ENCODE results near the gene BIRC3. TPM values are rescaled to one million over a fixed set of nuclear protein-coding genes. Genes with fewer than 3 reads are reported as not detected.

The BIRC3 gene
- total RNA-seq (0.98 TPM), polyA plus RNA-seq (ENCODE audit: insufficient read depth in 1 of 8, insufficient read length in 8 of 8, low replicate concordance in 1 of 8) (1 to 10 TPM in 2 of 8 donors, under 1 TPM in 6; 0.45 to 1.4 (median 0.91) TPM)
- long read RNA-seq, donor 1, result 0 reads
- long read RNA-seq, donor 2, result 0 reads
- long read RNA-seq, donor 3, result 0 reads
- long read RNA-seq, donor 4, result 0 reads
- long read RNA-seq, donor 5, result 0 reads
- long read RNA-seq, donor 6, result 0 reads
- long read RNA-seq, donor 7, result 0 reads
- long read RNA-seq, donor 8, result 0 reads
- long read RNA-seq, donor 9, result 0 reads
- long read RNA-seq, donor 10, result 0 reads
- long read RNA-seq, donor 11, result 0 reads

DNA sequence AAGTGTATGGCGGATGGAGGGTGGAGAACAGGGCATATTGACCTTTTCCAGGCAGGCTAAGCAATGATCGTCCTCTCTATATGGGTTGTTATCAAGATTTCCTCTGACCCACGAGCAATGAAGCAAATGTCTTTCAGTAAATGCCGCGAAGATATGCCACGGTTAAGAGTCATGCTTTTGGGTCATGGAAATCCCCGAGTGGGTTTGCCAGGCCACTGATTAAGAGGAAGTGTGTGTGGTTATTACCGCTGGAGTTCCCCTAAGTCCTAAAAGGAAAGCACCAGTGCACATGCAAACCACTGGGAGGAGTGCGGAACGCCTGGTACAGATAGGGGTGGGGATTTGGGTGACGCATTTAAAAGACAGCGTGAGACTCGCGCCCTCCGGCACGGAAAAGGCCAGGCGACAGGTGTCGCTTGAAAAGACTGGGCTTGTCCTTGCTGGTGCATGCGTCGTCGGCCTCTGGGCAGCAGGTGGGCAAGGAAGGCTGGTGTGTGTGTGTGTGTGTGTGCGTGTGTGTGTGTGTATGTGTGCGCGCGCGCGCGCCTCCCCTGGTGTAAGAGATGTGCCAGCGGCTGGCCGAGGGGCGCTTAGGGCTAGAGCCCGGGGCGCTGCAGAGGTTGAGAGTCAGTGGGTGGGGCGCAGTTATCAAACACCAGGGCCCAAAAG is at the start of gene BIRC3:
BIRC3 (plus strand) TSS at position 386 of the 669 bp plus-strand sequence. CDS start 7,026 bp downstream, outside the sequence.
- no peaks in the 10 kb centered on the region for H3K36me3 ChIP-seq (ENCODE audit: control insufficient read depth, insufficient read depth, low read length)
- peak within 1 kb of the TSS; percentile 67 for H3K27ac ChIP-seq (ENCODE audit: low read length)
- H3K27me3 ChIP-seq (ENCODE audit: control insufficient read depth, insufficient read depth, low read length), result no peaks in the 10 kb centered on the region
- H3K4me1 ChIP-seq (ENCODE audit: control insufficient read depth, insufficient read depth, low read length), result peaks cover 9% of the 10 kb centered on the region
- 7% methylated on average over 34 of the region's 34 CpGs for WGBS (ENCODE audit: insufficient coverage)
- peak within 1 kb of the TSS; percentile 50 for H3K4me3 ChIP-seq (ENCODE audit: low read length)
- peak; percentile 86 for DNase-seq
- no peaks in the 10 kb centered on the region for H3K9me3 ChIP-seq (replicated peaks; ENCODE audit: control insufficient read depth, low read depth, low read length)

DNA sequence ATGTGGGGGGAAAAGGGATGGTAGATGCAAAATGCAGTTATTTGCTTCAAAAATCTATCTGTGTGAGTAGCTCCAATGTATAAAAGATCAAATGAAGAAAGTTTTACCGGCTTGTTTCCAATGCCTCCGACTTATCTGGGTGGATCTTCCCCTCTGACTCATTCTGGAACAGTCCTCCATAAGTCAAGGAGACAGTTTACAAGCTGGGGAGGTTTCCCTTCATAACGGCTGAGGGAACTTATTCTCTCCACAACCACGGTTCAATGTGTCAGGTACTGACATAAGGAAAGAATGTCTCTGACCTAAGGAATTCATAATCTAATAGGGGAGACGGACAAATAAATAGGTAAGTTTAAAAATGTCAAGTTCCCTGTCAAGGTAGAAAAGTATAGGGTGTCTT is 49.7 kb upstream of the BIRC3 start:
- Histone ChIP-seq H3K4me3 (ENCODE audit: low read length) (no peak overlapping the region), H3K9me3 (replicated peaks; ENCODE audit: control insufficient read depth, low read depth, low read length) (no peaks in the 10 kb centered on the region), H3K4me1 (ENCODE audit: control insufficient read depth, insufficient read depth, low read length) (peaks cover 10% of the 10 kb centered on the region), H3K27ac (ENCODE audit: low read length) (no peak overlapping the region), H3K36me3 (ENCODE audit: control insufficient read depth, insufficient read depth, low read length) (no peaks in the 10 kb centered on the region), H3K27me3 (ENCODE audit: control insufficient read depth, insufficient read depth, low read length) (peaks cover 5% of the 10 kb centered on the region)
- 50% methylated on average over 1 of the region's 5 CpGs for WGBS (ENCODE audit: insufficient coverage)
- peak; percentile 62 for DNase-seq

DNA sequence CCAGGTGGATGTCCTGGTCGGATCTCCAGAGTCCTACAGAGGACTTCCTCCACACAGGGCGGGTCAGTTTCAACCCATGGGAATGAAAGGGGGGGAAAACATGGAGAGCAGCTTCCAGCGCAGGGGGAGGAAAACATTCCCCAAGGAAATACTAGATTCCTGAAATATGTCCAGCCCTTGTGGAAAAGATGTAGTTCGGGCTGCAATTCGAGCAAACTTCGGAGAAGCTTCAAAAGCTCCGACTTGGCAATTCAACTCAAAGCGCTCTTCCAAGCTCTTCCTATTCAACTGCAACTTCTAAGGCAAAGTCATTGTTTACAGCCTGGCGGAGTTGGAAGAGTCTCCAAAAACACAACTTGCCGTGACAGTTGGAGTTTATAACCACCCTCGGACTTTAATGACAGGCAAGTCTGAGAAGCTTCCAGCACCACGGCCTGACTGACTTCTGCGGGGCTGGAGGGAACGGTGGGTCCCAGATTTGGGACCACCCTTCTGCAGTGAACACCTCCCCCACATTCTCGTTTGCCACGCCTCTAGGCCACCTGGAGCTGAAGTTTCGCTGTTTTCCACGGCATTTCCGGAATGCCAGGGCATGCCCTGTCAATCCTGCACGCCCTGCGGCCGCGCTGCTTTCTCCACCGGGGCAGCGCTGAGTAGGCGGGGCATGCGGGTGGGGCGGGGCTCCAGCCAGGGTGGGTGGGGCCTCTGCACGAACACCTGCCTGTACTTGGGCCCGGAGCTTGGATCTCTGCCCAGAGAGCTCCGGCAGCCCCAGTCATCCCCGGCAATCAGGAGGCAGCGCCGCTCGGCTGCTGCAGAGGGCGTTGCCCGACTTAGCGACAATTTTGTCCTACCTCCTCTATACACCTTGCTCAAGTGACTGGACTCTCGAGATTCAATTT is 49.0 kb upstream of the BIRC3 start:
- Histone ChIP-seq H3K36me3 (ENCODE audit: control insufficient read depth, insufficient read depth, low read length) (no peaks in the 10 kb centered on the region), H3K27me3 (ENCODE audit: control insufficient read depth, insufficient read depth, low read length) (peaks cover 5% of the 10 kb centered on the region), H3K27ac (ENCODE audit: low read length) (peak overlapping the region; percentile 9), H3K4me1 (ENCODE audit: control insufficient read depth, insufficient read depth, low read length) (peaks cover 10% of the 10 kb centered on the region), H3K9me3 (replicated peaks; ENCODE audit: control insufficient read depth, low read depth, low read length) (no peaks in the 10 kb centered on the region), H3K4me3 (ENCODE audit: low read length) (peak overlapping the region; percentile 37)
- DNase-seq, result peak; percentile 86
- WGBS (ENCODE audit: insufficient coverage), result 10% methylated on average over 28 of the region's 39 CpGs

DNA sequence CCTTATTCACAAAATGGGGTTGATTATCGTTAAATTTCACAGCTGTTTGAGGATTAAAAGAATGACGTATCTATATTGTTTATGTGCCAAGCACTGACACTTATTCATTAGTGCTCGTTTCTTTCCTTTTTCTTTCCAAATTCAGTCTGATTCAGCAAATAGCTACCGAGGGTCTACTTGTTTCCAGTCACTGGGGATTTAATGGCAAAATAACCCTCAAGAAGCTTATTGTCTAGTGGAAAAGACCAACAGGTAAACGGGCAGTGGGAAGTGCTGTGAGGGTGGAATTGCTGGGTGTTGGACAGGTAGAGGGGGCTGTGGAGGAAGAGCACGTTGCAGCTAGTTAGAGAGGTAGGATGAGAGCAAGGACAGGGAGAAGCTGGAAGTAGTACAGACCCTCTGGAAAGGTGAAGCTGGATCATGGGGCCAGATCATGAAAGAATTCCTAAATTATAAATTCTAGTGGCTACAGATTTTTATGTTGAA is 48.3 kb upstream of the BIRC3 start:
- no peaks in the 10 kb centered on the region for H3K9me3 ChIP-seq (replicated peaks; ENCODE audit: control insufficient read depth, low read depth, low read length)
- no peaks in the 10 kb centered on the region for H3K36me3 ChIP-seq (ENCODE audit: control insufficient read depth, insufficient read depth, low read length)
- H3K4me3 ChIP-seq (ENCODE audit: low read length), result peak overlapping the region; percentile 37
- DNase-seq, result no peak
- H3K27me3 ChIP-seq (ENCODE audit: control insufficient read depth, insufficient read depth, low read length), result peaks cover 5% of the 10 kb centered on the region
- H3K4me1 ChIP-seq (ENCODE audit: control insufficient read depth, insufficient read depth, low read length), result peaks cover 10% of the 10 kb centered on the region
- 15% methylated on average over 3 of the region's 6 CpGs for WGBS (ENCODE audit: insufficient coverage)
- no peak overlapping the region for H3K27ac ChIP-seq (ENCODE audit: low read length)

DNA sequence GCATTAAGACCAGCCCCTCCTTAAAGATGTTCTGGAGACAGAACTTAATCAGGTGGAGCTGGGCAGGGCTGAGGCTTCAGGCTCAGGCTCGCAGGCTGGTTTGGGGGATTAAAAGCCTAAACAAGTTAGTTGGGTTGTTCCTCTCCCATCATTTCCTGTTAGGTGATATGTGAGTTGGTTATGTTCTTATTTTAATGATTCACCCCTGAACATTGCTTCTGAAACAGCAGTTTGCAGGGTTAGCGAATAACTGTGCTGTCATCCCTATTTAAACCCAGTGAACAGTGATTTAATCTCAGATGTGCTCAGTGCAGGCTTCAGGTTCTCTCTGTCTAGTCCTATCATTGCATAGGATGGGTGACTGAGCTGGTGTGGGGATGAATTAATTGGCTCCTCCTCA is 47.4 kb upstream of the BIRC3 start:
- no peak for DNase-seq
- Histone ChIP-seq H3K27ac (ENCODE audit: low read length) (no peak overlapping the region), H3K27me3 (ENCODE audit: control insufficient read depth, insufficient read depth, low read length) (peaks cover 5% of the 10 kb centered on the region), H3K36me3 (ENCODE audit: control insufficient read depth, insufficient read depth, low read length) (no peaks in the 10 kb centered on the region), H3K4me3 (ENCODE audit: low read length) (no peak overlapping the region), H3K4me1 (ENCODE audit: control insufficient read depth, insufficient read depth, low read length) (peaks cover 10% of the 10 kb centered on the region), H3K9me3 (replicated peaks; ENCODE audit: control insufficient read depth, low read depth, low read length) (no peaks in the 10 kb centered on the region)
- no CpG with 5 or more reads among the region's 2 CpGs for WGBS (ENCODE audit: insufficient coverage)

DNA sequence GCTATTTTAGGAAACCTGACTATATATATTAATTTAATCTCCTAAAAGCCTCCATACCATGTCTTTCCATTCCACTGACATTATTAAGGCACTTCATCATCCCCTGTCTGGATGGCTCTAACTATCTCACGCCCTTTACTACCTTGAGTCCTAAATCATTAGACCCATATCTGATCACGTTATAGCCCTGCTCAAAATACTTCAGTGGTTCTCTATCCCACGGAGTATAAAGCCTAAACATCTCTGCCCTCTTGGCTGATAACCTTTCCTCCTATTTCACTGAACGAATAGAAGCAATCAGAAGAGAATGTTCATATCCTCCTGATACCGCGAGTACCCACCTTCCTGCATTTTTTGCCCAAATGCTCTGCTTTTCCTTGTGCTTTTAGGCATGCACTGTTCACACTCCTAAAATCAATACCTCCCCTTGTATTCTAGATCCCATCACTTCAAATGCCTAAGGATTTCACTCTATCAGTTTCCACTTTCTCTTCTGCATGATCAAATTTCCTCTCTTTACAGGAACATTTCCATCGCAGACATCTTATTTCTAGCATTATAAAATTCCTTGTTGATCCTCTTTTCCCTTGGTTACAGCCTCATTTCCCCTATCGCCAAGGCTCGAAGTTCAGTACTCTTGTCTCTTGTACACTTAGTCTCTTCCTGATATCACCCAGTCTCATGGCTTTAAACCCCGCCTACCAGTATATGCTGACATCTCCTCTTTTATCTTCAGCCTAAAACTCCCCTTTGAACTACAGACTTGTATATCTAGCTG is 45.0 kb upstream of the BIRC3 start:
- no peak overlapping the region for H3K27ac ChIP-seq (ENCODE audit: low read length)
- H3K9me3 ChIP-seq (replicated peaks; ENCODE audit: control insufficient read depth, low read depth, low read length), result no peaks in the 10 kb centered on the region
- peaks cover 14% of the 10 kb centered on the region for H3K4me1 ChIP-seq (ENCODE audit: control insufficient read depth, insufficient read depth, low read length)
- H3K36me3 ChIP-seq (ENCODE audit: control insufficient read depth, insufficient read depth, low read length), result no peaks in the 10 kb centered on the region
- WGBS (ENCODE audit: insufficient coverage), result 75% methylated on average over 10 of the region's 10 CpGs
- H3K4me3 ChIP-seq (ENCODE audit: low read length), result no peak overlapping the region
- H3K27me3 ChIP-seq (ENCODE audit: control insufficient read depth, insufficient read depth, low read length), result peaks cover 5% of the 10 kb centered on the region
- no peak for DNase-seq

DNA sequence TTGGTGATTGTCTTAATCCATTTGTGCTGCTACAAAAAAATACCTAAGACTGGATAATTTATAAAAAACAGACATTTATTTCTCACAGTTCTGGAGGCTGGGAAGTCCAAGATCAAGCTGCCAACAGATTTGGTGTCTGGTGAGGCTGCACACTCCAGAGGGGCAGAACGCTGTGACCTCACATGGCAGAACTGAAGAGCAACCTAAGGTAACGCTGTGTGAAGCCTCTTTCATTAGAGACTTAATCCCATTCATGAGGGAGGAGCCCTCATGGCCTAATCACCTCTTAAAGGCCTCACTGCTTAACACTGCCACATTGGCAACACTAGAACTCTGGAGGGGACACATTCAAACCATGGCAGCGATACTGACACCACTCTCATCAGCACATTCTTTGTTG is 42.7 kb upstream of the BIRC3 start:
- Histone ChIP-seq H3K4me1 (ENCODE audit: control insufficient read depth, insufficient read depth, low read length) (peaks cover 4% of the 10 kb centered on the region), H3K27me3 (ENCODE audit: control insufficient read depth, insufficient read depth, low read length) (peaks cover 2% of the 10 kb centered on the region), H3K27ac (ENCODE audit: low read length) (no peak overlapping the region), H3K4me3 (ENCODE audit: low read length) (no peak overlapping the region), H3K36me3 (ENCODE audit: control insufficient read depth, insufficient read depth, low read length) (no peaks in the 10 kb centered on the region), H3K9me3 (replicated peaks; ENCODE audit: control insufficient read depth, low read depth, low read length) (no peaks in the 10 kb centered on the region)
- no CpG with 5 or more reads among the region's 3 CpGs for WGBS (ENCODE audit: insufficient coverage)
- no peak for DNase-seq

DNA sequence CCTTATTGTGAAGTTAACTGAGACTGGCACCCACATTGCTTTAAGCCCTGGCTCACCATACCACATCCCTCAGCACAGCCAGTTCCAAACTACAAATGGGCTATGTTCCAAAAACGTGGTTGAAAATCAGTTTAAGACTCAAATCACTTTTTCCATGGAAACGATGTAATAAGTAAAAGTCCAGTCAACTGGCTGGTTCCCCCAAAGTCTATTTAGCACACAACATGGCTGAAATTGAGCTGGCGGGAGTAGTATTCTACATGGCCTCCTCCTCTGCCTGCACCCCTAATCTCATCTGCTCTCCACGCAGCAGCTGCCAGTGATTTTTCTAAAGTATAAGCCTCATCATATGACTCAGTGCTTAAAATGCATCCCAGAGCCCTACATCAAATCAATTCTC is 40.9 kb upstream of the BIRC3 start:
- Histone ChIP-seq H3K4me3 (ENCODE audit: low read length) (no peak overlapping the region), H3K4me1 (ENCODE audit: control insufficient read depth, insufficient read depth, low read length) (peaks cover 6% of the 10 kb centered on the region), H3K9me3 (replicated peaks; ENCODE audit: control insufficient read depth, low read depth, low read length) (no peaks in the 10 kb centered on the region), H3K27ac (ENCODE audit: low read length) (no peak overlapping the region), H3K27me3 (ENCODE audit: control insufficient read depth, insufficient read depth, low read length) (peaks cover 2% of the 10 kb centered on the region), H3K36me3 (ENCODE audit: control insufficient read depth, insufficient read depth, low read length) (no peaks in the 10 kb centered on the region)
- 55% methylated on average over 2 of the region's 4 CpGs for WGBS (ENCODE audit: insufficient coverage)
- DNase-seq, result peak; percentile 84

DNA sequence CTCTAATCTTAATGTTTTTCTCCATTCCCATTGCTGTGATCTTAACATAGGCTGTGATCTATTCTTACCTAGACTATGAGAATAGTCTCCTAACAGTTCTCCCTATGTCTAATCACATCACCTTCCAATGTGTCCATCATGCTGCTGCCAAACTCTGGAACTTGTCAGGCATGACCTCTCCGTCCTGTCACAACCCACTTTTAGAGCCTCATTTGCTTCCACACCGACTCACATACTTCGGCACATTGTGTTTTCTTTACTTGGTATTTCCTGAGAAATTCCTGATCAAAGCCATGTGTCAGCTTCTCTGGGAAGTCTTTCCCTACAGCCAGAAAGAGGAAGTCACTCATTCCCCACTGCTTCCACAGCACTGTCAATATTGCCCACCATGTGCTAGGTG is 40.5 kb upstream of the BIRC3 start:
- H3K27me3 ChIP-seq (ENCODE audit: control insufficient read depth, insufficient read depth, low read length), result no peaks in the 10 kb centered on the region
- H3K9me3 ChIP-seq (replicated peaks; ENCODE audit: control insufficient read depth, low read depth, low read length), result no peaks in the 10 kb centered on the region
- WGBS (ENCODE audit: insufficient coverage), result 29% methylated on average over 2 of the region's 3 CpGs
- H3K4me3 ChIP-seq (ENCODE audit: low read length), result no peak overlapping the region
- H3K27ac ChIP-seq (ENCODE audit: low read length), result no peak overlapping the region
- H3K4me1 ChIP-seq (ENCODE audit: control insufficient read depth, insufficient read depth, low read length), result peaks cover 6% of the 10 kb centered on the region
- no peaks in the 10 kb centered on the region for H3K36me3 ChIP-seq (ENCODE audit: control insufficient read depth, insufficient read depth, low read length)
- peak; percentile 20 for DNase-seq

All from muscle of leg (tissue), 16 donors.